H9 (cell line): ENCODE results near the gene ANTKMT. TPM values are rescaled to one million over a fixed set of nuclear protein-coding genes. Genes with fewer than 3 reads are reported as not detected.

Source experiments
- DNase-seq: peaks from one replicate; pipeline ENCODE4 v3.0.0-alpha.2; 2017
- H2AFZ ChIP-seq: one replicate; pipeline ENCODE4 v1.6.1; 2013; ENCODE audit warnings: mild to moderate bottlenecking, low read length, control low read depth, moderate library complexity
- H2AK5ac ChIP-seq: 2 replicates; pipeline ENCODE4 v1.6.1; 2013; ENCODE audit warnings: low read length, control low read depth, mixed read lengths; ENCODE audit not compliant: insufficient read length
- H2BK120ac ChIP-seq: one replicate; pipeline ENCODE4 v1.6.1; 2013; ENCODE audit warnings: low read depth, mild to moderate bottlenecking, low read length, control low read depth, inconsistent platforms; ENCODE audit not compliant: poor library complexity, severe bottlenecking
- H2BK12ac ChIP-seq: 2 replicates; pipeline ENCODE4 v1.6.1; 2013; ENCODE audit warnings: low read length, control low read depth, mixed read lengths, low read depth; ENCODE audit not compliant: insufficient read length
- H2BK15ac ChIP-seq: 2 replicates; pipeline ENCODE4 v1.6.1; 2013; ENCODE audit warnings: low read depth, low read length, control low read depth
- H2BK20ac ChIP-seq: one replicate; pipeline ENCODE4 v1.6.1; 2013; ENCODE audit warnings: low read depth, mild to moderate bottlenecking, low read length, control low read depth, inconsistent platforms; ENCODE audit not compliant: poor library complexity, severe bottlenecking
- H2BK5ac ChIP-seq: 2 replicates; pipeline ENCODE4 v1.6.1; 2013; ENCODE audit warnings: low read length, control low read depth, mixed read lengths; ENCODE audit not compliant: insufficient read length
- H3K14ac ChIP-seq: 2 replicates; pipeline ENCODE4 v1.6.1; 2013; ENCODE audit warnings: low read length, control low read depth; ENCODE audit not compliant: insufficient read depth
- H3K18ac ChIP-seq: 2 replicates; pipeline ENCODE4 v1.6.1; 2013; ENCODE audit warnings: low read depth, mild to moderate bottlenecking, mixed read lengths, low read length, control low read depth; ENCODE audit not compliant: insufficient read length
- H3K23ac ChIP-seq: 2 replicates; pipeline ENCODE4 v1.6.1; 2013; ENCODE audit warnings: low read length, control low read depth, mixed read lengths, low read depth; ENCODE audit not compliant: insufficient read length
- H3K23me2 ChIP-seq: 2 replicates; pipeline ENCODE4 v1.6.1; 2013; ENCODE audit warnings: low read depth, mild to moderate bottlenecking, mixed read lengths, low read length, control low read depth; ENCODE audit not compliant: insufficient read length, poor library complexity, severe bottlenecking
- H3K27ac ChIP-seq: 2 replicates; pipeline ENCODE4 v1.5.1; 2013; ENCODE audit warnings: low read length, control low read depth, mixed read lengths, low read depth; ENCODE audit not compliant: insufficient read length
- H3K27me3 ChIP-seq: 2 replicates; pipeline ENCODE4 v1.6.1; 2013; ENCODE audit warnings: low read length, control low read depth, inconsistent platforms; ENCODE audit not compliant: insufficient read depth
- H3K4ac ChIP-seq: 2 replicates; pipeline ENCODE4 v1.6.1; 2013; ENCODE audit warnings: low read depth, mild to moderate bottlenecking, control low read depth, inconsistent platforms, low read length, moderate library complexity
- H3K4me1 ChIP-seq: 2 replicates; pipeline ENCODE4 v1.6.1; 2013; ENCODE audit warnings: low read length, control low read depth, inconsistent platforms; ENCODE audit not compliant: insufficient read depth
- H3K4me2 ChIP-seq: 2 replicates; pipeline ENCODE4 v1.6.1; 2013; ENCODE audit warnings: low read length, control low read depth, mixed read lengths; ENCODE audit not compliant: insufficient read length, insufficient read depth
- H3K56ac ChIP-seq: 2 replicates; pipeline ENCODE4 v1.6.1; 2013; ENCODE audit warnings: low read depth, mild to moderate bottlenecking, mixed read lengths, low read length, control low read depth; ENCODE audit not compliant: insufficient read length
- H3K79me1 ChIP-seq: 2 replicates; pipeline ENCODE4 v1.6.1; 2013; ENCODE audit warnings: low read depth, mild to moderate bottlenecking, moderate library complexity, low read length, control low read depth, inconsistent platforms; ENCODE audit not compliant: insufficient read depth, poor library complexity, severe bottlenecking
- H3K79me2 ChIP-seq: 2 replicates; pipeline ENCODE4 v1.6.1; 2013; ENCODE audit warnings: low read length, control low read depth, inconsistent platforms; ENCODE audit not compliant: insufficient read depth
- H3K9ac ChIP-seq: 2 replicates; pipeline ENCODE4 v1.6.1; 2013; ENCODE audit warnings: low read length, control low read depth, mixed read lengths; ENCODE audit not compliant: insufficient read length; ENCODE audit errors: extremely low read depth
- H3K9me3 ChIP-seq: one replicate; pipeline ENCODE4 v1.6.1; 2013; ENCODE audit warnings: low read depth, low read length, inconsistent platforms; ENCODE audit not compliant: control insufficient read depth
- H3T11ph ChIP-seq: one replicate; pipeline ENCODE4 v1.6.1; 2013; ENCODE audit warnings: mild to moderate bottlenecking, low read length, control low read depth, inconsistent platforms
- H4K20me1 ChIP-seq: one replicate; pipeline ENCODE4 v1.6.1; 2013; ENCODE audit not compliant: control insufficient read depth, insufficient read length, insufficient read depth
- H4K5ac ChIP-seq: 2 replicates; pipeline ENCODE4 v1.6.1; 2013; ENCODE audit warnings: low read depth, mild to moderate bottlenecking, mixed read lengths, low read length, control low read depth; ENCODE audit not compliant: insufficient read length
- H4K8ac ChIP-seq: replicated peaks from 2 replicates; pipeline ENCODE4 v1.6.1; 2013; ENCODE audit warnings: low read length, control low read depth, mixed read lengths, low read depth; ENCODE audit not compliant: insufficient read length
- H4K91ac ChIP-seq: 2 replicates; pipeline ENCODE4 v1.6.1; 2013; ENCODE audit warnings: low read depth, mild to moderate bottlenecking, moderate library complexity, mixed read lengths, low read length, control low read depth; ENCODE audit not compliant: insufficient read length
- H3K27ac Mint-ChIP-seq, 3 experiments: 2 replicates in 2 of 3; 3 replicates in 1 of 3; pipeline ENCODE4 v1.8.0; 2020 to 2021; ENCODE audit warnings: mixed read lengths in 3 of 3, mild to moderate bottlenecking in 1 of 3, moderate library complexity in 1 of 3
- H3K27me3 Mint-ChIP-seq: 2 replicates; pipeline ENCODE4 v1.8.0; 2021; ENCODE audit warnings: low read depth, mild to moderate bottlenecking, moderate library complexity, mixed read lengths
- H3K36me3 Mint-ChIP-seq, 3 experiments: 2 replicates in 2 of 3; 3 replicates in 1 of 3; pipeline ENCODE4 v1.8.0; 2020 to 2021; ENCODE audit warnings: low read depth in 3 of 3, mixed read lengths in 3 of 3; ENCODE audit not compliant: insufficient read depth in 1 of 3
- H3K4me1 Mint-ChIP-seq, 2 experiments: 2 replicates each; pipeline ENCODE4 v1.8.0; 2020; ENCODE audit warnings: mixed read lengths in 2 of 2
- H3K4me3 Mint-ChIP-seq, 2 experiments: 2 replicates in 1 of 2; 3 replicates in 1 of 2; pipeline ENCODE4 v1.8.0; 2020 to 2021; ENCODE audit warnings: mild to moderate bottlenecking in 2 of 2, mixed read lengths in 2 of 2, moderate library complexity in 1 of 2
- H3K9me3 Mint-ChIP-seq, 2 experiments: 2 replicates in 1 of 2; 3 replicates in 1 of 2; pipeline ENCODE4 v1.8.0; 2020; ENCODE audit warnings: mild to moderate bottlenecking in 2 of 2, mixed read lengths in 2 of 2, moderate library complexity in 1 of 2
- CTCF ChIP-seq: fragments of 200-600 bp; sonication (generic); conservative IDR thresholded peaks from 3 replicates; pipeline ENCODE4 v1.8.0; 2021; ENCODE audit warnings: antibody characterized with exemption, mild to moderate bottlenecking
- WGBS: extraction: QIAGEN DNeasy Blood & Tissue Kit; methylation state at CpG from one replicate; pipeline ENCODE4 v1.1.7; 2013; ENCODE audit warnings: missing lambda C conversion rate, low lambda C conversion rate, mixed read lengths; ENCODE audit not compliant: insufficient read length; ENCODE audit errors: extremely low coverage; 5-methylcytosine and 5-hydroxymethylcytosine counted together
- total RNA-seq: library from RNA; stranded (reverse); gene quantifications from 2 replicates; pipeline ENCODE4 v1.2.1, GENCODE V29; 2021

ANTKMT gene
- total RNA-seq, 1 experiment from 2014 or later: 31.5 TPM

- Histone ChIP-seq H2BK5ac (no peak overlapping the region), H3K27ac (no peak overlapping the region), H2BK15ac (no peak overlapping the region), H3K79me2 (no peaks in the 10 kb centered on the region; the same call in 1 of the 2 replicates), H3K79me1 (no peaks in the 10 kb centered on the region), H2AK5ac (no peak overlapping the region), H3K18ac (no peak overlapping the region), H2BK120ac (no peak overlapping the region), H2BK20ac (no peak overlapping the region), H3K4me2 (no peak overlapping the region), H3K23ac (no peak overlapping the region), H2AFZ (no peak overlapping the region), H3K4me1 (no peaks in the 10 kb centered on the region), H3K9me3 (no peaks in the 10 kb centered on the region), H4K8ac (no peak overlapping the region), H3K56ac (no peak overlapping the region), H3K27me3 (no peaks in the 10 kb centered on the region), H3K14ac (no peak overlapping the region), H3K9ac (no peak overlapping the region), H3K4ac (no peak overlapping the region), H3K23me2 (peaks cover 6% of the 10 kb centered on the region), H2BK12ac (no peak overlapping the region), H4K91ac (no peak overlapping the region), H4K20me1 (no peaks in the 10 kb centered on the region), H4K5ac (no peak overlapping the region), H3T11ph (no peak overlapping the region)
- peaks cover 3% of the 10 kb centered on the region; the same call in 1 of the 2 replicates for H3K27me3 Mint-ChIP-seq
- no peaks in the 10 kb centered on the region for H3K9me3 Mint-ChIP-seq
- peaks cover 11 to 27% (median 27%) of the 10 kb centered on the region in 3 experiments; a peak in 6 of 7 replicates for H3K36me3 Mint-ChIP-seq
- H3K27ac Mint-ChIP-seq: no peak overlapping the region
- whole genome bisulfite sequencing: no CpG with 5 or more reads among the region's 18 CpGs
- H3K4me3 Mint-ChIP-seq: no peak overlapping the region
- DNase-seq: no peak
- no peak for TF ChIP-seq CTCF
- H3K4me1 Mint-ChIP-seq: peaks cover 11 to 15% of the 10 kb centered on the region in 2 experiments
Measured at GRCh38 chr16:673399-673991, 47.5 kb upstream of the ANTKMT start.
